Activated CD8-positive, alpha-beta T cell treated with anti-CD3 and anti-CD28 coated beads for 36 hours (primary cell): ENCODE data around the gene LGALS4. TPM values are rescaled to one million over a fixed set of nuclear protein-coding genes. Genes with fewer than 3 reads are reported as not detected.
"Not testable (repeated sequence)": the region's sequence is repeated elsewhere in the genome, so short reads cannot be mapped to it uniquely, and the experiment has no call there.

Source experiments
- ATAC-seq: fragments of 200-7000 bp; cut with Tn5 transposase; one replicate; pipeline ENCODE4 v1.10.0; 2021; ENCODE audit warnings: mild to moderate bottlenecking, moderate library complexity
- CTCF ChIA-PET: fragments of 350-600 bp; sonication (Branson Sonifier 250); formaldehyde crosslinking; loops from one replicate; lab custom pipeline; 2021; ENCODE audit warnings: antibody characterized with exemption; lab: Charles Lee
- POLR2A ChIA-PET: fragments of 350-600 bp; sonication (Branson Sonifier 250); formaldehyde crosslinking; loops from one replicate; lab custom pipeline; 2021; ENCODE audit warnings: antibody characterized with exemption; lab: Charles Lee
- DNase-seq: peaks from one replicate; pipeline ENCODE4 v3.0.0-alpha.2; 2020
- H3K27ac Mint-ChIP-seq: one replicate; pipeline ENCODE4 v1.8.0; 2021; ENCODE audit warnings: mild to moderate bottlenecking, mixed read lengths
- H3K27me3 Mint-ChIP-seq: one replicate; pipeline ENCODE4 v1.8.0; 2021; ENCODE audit warnings: mixed read lengths
- H3K36me3 Mint-ChIP-seq: one replicate; pipeline ENCODE4 v1.8.0; 2021; ENCODE audit warnings: low read depth, mixed read lengths
- H3K4me1 Mint-ChIP-seq: one replicate; pipeline ENCODE4 v1.8.0; 2021; ENCODE audit warnings: low read depth, mixed read lengths
- H3K4me3 Mint-ChIP-seq: one replicate; pipeline ENCODE4 v1.8.0; 2021; ENCODE audit warnings: mild to moderate bottlenecking, moderate library complexity, mixed read lengths
- H3K9me3 Mint-ChIP-seq: one replicate; pipeline ENCODE4 v1.8.0; 2021; ENCODE audit warnings: mixed read lengths
- CTCF ChIP-seq: fragments of 200-600 bp; IDR thresholded peaks from one replicate; pipeline ENCODE4 v1.8.0; 2022; ENCODE audit warnings: antibody characterized with exemption, mild to moderate bottlenecking
- intact Hi-C: fragments of 100-400 bp; cut with micrococcal nuclease; formaldehyde crosslinking; loops from one replicate; pipeline ENCODE4 v1.10.0; 2022
- total RNA-seq, 2 experiments: library from RNA; stranded (reverse); gene quantifications; one replicate each; pipeline ENCODE4 v1.2.3, GENCODE V29; 2021

Gene LGALS4
- total RNA-seq, 2 experiments from 2014 or later, result 0.29 to 0.72 TPM

DNA sequence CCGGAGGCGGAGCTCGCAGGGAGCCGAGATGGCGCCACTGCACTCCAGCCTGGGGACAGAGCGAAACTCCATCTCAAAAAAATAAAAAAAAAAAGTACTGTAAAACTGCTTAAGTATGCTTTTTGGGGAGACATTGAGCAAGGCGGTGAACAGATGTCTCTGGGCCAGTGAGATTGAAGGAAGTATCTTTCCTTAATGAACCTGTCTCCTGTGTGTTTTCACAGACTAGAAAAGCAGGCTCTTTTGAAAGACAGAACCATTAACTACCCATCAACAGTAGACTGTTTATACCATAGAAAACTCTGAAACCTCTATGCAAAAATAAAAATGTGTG is 20.3 kb upstream of the LGALS4 start:
- Mint-ChIP-seq H3K27ac (peak overlapping the region; percentile 27), H3K36me3 (peaks cover 37% of the 10 kb centered on the region), H3K4me3 (no peak overlapping the region), H3K27me3 (no peaks in the 10 kb centered on the region), H3K9me3 (no peaks in the 10 kb centered on the region), H3K4me1 (peaks cover 22% of the 10 kb centered on the region)
- no peak for TF ChIP-seq CTCF
- ATAC-seq, result no peak
- intact Hi-C loops, result no loop called here
- DNase-seq, result no peak
- POLR2A ChIA-PET, result interaction anchor here (1.3 to 2.5 kb wide), 3 partner anchors 9 to 15 kb away, joined by 4 to 17 read pairs (median 6); no protein-coding TSS in a partner anchor
- CTCF ChIA-PET, result no interaction called here

GRCh38 chr19:38831142-38831605 is 18.4 kb upstream of the LGALS4 start:
- ATAC-seq (peak; percentile 53), DNase-seq (peak; percentile 63)
- ChIA-PET CTCF (interaction anchor here (0.9 to 1.6 kb wide), 4 partner anchors 18 to 99 kb away, joined by 3 to 8 read pairs (median 5); partner anchors contain the start of genes MRPS12, RINL and SARS2), POLR2A (interaction anchor here (0.7 to 3.5 kb wide), 8 partner anchors 11 to 86 kb away, joined by 3 to 17 read pairs (median 5); no protein-coding TSS in a partner anchor)
- Mint-ChIP-seq H3K4me3 (peak overlapping the region; percentile 88), H3K9me3 (no peaks in the 10 kb centered on the region), H3K4me1 (peaks cover 24% of the 10 kb centered on the region), H3K27me3 (no peaks in the 10 kb centered on the region), H3K27ac (peak overlapping the region; percentile 96), H3K36me3 (peaks cover 30% of the 10 kb centered on the region)
- TF ChIP-seq CTCF, result no peak
- intact Hi-C loops, result no loop called here

GRCh38 chr19:38830039-38830733 is 17.4 kb upstream of the LGALS4 start:
- Mint-ChIP-seq H3K9me3 (no peaks in the 10 kb centered on the region), H3K36me3 (peaks cover 24% of the 10 kb centered on the region), H3K4me1 (peaks cover 26% of the 10 kb centered on the region), H3K4me3 (peak overlapping the region; percentile 88), H3K27me3 (no peaks in the 10 kb centered on the region), H3K27ac (peak overlapping the region; percentile 15)
- ATAC-seq, result no peak
- intact Hi-C loops, result no loop called here
- POLR2A ChIA-PET, result interaction anchor here (0.8 to 3.5 kb wide), 3 partner anchors 12 to 22 kb away, joined by 3 to 13 read pairs (median 5); no protein-coding TSS in a partner anchor
- TF ChIP-seq CTCF, result no peak
- CTCF ChIA-PET, result interaction anchor here (0.6 to 1.8 kb wide), 3 partner anchors 58 to 323 kb away, joined by 4 to 5 read pairs (median 4); no protein-coding TSS in a partner anchor
- DNase-seq, result no peak

DNA sequence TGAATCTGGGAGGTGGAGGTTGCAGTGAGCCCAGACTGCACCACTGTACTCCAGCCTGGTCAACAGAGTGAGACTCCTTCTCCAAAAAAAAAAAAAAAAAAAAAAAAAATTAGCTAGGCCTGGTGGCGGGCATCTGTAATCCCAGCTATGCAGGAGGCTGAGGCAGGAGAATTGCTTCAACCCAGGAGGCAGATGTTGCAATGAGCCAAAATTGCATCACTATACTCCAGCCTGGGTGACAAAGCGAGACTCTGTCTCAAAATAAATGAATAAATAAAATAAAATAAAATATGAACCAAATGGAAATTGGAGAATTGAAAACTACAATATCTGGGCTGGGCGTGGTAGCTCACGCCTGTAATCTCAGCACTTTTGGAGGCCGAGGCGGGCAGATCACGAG is 16.5 kb upstream of the LGALS4 start:
- intact Hi-C loops, H3K27me3 Mint-ChIP-seq, DNase-seq, H3K4me3 Mint-ChIP-seq, H3K9me3 Mint-ChIP-seq, H3K27ac Mint-ChIP-seq, ATAC-seq: not testable (repeated sequence)
- ChIA-PET CTCF (interaction anchor here (0.6 to 1.8 kb wide), 4 partner anchors 59 to 322 kb away, joined by 3 to 5 read pairs (median 4); no protein-coding TSS in a partner anchor), POLR2A (interaction anchor here (0.8 to 3.5 kb wide), 3 partner anchors 13 to 23 kb away, joined by 3 to 13 read pairs (median 5); no protein-coding TSS in a partner anchor)
- peaks cover 24% of the 10 kb centered on the region for H3K36me3 Mint-ChIP-seq
- peaks cover 29% of the 10 kb centered on the region for H3K4me1 Mint-ChIP-seq

- CTCF ChIA-PET, result no interaction called here
- ATAC-seq (no peak), DNase-seq (no peak)
- Mint-ChIP-seq H3K27me3 (no peaks in the 10 kb centered on the region), H3K36me3 (peaks cover 40% of the 10 kb centered on the region), H3K4me1 (peaks cover 22% of the 10 kb centered on the region), H3K4me3 (no peak overlapping the region), H3K9me3 (no peaks in the 10 kb centered on the region), H3K27ac (no peak overlapping the region)
- intact Hi-C loops, result no loop called here
- TF ChIP-seq CTCF, result no peak
- POLR2A ChIA-PET, result interaction anchor here (1.4 to 1.6 kb wide), 2 partner anchors 10 to 17 kb away, joined by 3 read pairs; no protein-coding TSS in a partner anchor
These were observed 14.3 kb upstream of the LGALS4 start for GRCh38 chr19:38826856-38827551.

DNA sequence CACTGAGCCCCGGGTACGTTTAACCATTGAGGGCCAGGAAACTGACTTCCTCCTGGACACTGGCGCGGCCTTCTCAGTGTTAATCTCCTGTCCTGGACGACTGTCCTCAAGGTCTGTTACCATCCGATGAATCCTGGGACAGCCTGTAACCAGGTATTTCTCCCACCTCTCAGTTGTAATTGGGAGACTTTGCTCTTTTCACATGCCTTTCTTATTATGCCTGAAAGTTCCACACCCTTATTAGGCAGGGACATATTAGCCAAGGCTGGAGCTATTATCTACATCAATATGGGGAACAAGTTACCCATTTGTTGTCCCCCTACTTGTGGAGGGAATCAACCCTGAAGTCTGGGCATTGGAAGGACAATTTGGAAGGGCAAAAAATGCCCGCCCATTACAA is 13.2 kb upstream of the LGALS4 start:
- peaks cover 16% of the 10 kb centered on the region for H3K4me1 Mint-ChIP-seq
- H3K27me3 Mint-ChIP-seq, ATAC-seq, H3K4me3 Mint-ChIP-seq, H3K9me3 Mint-ChIP-seq, intact Hi-C loops, DNase-seq, H3K27ac Mint-ChIP-seq, CTCF ChIA-PET: not testable (repeated sequence)
- POLR2A ChIA-PET, result interaction anchor here (1.4 to 1.6 kb wide), 2 partner anchors 11 to 18 kb away, joined by 3 read pairs; no protein-coding TSS in a partner anchor
- peaks cover 40% of the 10 kb centered on the region for H3K36me3 Mint-ChIP-seq

- H3K4me1 Mint-ChIP-seq, H3K27ac Mint-ChIP-seq, H3K9me3 Mint-ChIP-seq, H3K27me3 Mint-ChIP-seq, ATAC-seq, POLR2A ChIA-PET, intact Hi-C loops, H3K4me3 Mint-ChIP-seq, CTCF ChIA-PET, DNase-seq: not testable (repeated sequence)
- peaks cover 25% of the 10 kb centered on the region for H3K36me3 Mint-ChIP-seq
These were observed 8.6 kb upstream of the LGALS4 start for GRCh38 chr19:38821230-38821825.
